ENCODE measurements around the gene MYO18A.

GRCh38 chr17:29179232-29180033 lies 765 bp downstream of the MYO18A start:
- TF ChIP-seq POLR2A (IDR thresholded peaks at IDR 0.05) (peak; percentile 75), CTCF (IDR thresholded peaks at IDR 0.05) (no peak), POLR2AphosphoS5 (IDR thresholded peaks at IDR 0.05) (no peak)

Data from prostate gland (tissue), 2 donors.